NCI-H446 treated with DMSO at 0.1 percent for 48 hours (cell line): ENCODE data around the gene VPS8.

Experiments
- DNase-seq: peaks from one replicate; lab custom pipeline; 2025; lab: John Stamatoyannopoulos, UW

VPS8 gene

DNA sequence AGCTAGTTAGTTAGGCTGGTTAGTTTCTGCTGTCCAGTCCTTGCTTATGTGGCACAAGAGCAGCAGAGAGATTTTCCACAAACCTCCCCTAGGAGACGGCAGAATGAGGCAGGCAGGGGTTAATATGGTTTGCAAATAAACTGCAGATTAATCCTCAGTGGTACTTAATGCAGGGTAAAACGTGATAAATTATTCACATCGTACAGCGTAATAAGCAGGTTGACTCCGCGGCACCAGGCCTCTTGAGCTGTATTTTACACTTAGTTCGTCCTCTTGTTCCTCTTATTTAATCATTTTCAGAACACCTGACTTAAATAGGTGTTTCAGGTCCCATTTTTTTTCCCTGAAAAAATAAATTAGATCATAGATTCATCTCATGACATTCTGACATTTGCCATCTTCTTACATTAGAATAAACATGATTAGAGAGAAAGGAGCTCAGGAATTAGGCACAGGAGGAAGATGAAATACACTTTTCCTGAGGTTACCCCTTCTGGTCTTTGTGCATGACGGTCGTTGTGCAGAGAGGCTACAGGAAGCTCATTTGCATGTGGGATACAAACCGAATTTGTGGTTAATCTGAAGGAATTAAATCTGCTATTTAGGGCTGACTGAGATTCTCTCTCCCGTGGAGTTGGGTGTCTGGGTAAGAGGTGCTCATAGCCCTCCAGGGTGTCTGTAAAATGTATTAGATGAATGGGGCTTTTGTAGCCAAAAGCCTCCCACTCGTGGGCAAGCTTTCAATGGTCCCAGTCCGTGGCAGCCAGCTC is 27.1 kb upstream of the VPS8 start:
- no peak for DNase-seq

DNA sequence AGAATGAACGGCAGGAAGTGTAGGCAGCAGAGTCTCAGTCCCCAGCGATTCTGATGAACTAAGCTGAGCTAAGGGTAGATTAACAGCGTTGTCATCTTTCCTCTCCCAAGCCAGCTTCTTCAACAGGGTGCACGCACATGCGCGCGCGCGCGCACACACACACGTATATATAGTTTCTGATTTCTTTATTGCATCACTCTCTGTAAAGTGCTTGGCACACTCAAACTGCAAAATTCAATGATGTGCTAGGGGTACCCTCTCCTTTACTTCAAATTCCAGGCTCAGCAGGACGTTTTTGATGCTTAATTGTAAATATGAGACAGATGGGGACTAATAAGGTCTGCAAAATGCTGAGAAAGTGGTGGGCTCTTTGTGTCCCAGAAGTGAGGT is 26.1 kb upstream of the VPS8 start:
- DNase-seq, result no peak

DNA sequence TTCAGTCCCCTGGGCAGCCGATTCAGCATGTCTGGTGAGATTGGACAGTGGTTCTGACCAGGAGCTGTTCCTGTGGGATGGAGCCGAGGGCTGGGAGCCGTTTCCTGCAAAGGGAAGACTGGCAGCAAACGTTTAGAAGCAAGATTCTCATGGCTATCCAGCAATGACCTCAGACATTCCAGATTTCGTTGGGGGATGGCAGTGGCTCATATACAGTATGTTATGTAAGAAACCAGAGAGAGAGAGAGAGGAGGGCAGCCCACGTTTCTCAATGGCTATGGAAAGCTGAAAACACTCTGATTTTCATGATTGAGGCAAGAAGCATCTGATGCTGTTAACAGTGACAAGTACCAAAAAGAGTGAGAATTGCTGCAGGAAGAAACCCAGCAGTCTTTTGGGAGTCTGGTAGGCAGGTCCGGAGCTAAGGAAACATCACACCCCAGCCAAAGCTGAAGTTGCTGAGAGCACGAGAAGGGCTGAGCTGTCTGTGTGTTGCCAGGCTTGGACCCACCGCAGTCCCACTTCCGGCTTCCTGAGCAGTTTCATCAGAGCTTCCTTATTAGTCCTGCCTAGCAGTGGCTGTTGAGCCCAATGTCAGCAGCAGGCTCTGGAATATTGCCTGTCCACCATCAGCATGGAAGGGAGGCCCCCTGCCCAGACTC is 25.6 kb upstream of the VPS8 start:
- no peak for DNase-seq

- no peak for DNase-seq
Measured at GRCh38 chr3:184788751-184789150, 23.2 kb upstream of the VPS8 start.

GRCh38 chr3:184789314-184789998 is 22.5 kb upstream of the VPS8 start:
- no peak for DNase-seq

DNA sequence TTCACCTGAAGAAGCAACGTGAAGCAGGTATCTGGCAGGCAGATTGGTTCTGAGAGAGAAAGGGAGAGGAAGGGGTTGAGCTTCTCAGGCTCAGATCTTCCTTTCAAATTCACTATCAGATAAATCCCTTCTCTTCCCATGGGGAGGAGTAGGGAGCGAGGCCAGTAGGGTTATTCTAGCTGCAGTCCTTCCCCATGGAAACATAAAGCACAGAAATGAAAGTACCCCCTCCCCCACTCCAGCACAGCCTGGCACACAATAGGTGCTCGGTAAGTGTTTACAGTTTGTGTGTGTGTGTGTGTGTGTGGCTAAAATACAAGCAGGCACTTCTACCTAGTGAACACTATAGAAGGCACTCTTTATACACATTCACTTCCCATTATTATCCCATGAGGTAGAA is 20.8 kb upstream of the VPS8 start:
- DNase-seq, result no peak

DNA sequence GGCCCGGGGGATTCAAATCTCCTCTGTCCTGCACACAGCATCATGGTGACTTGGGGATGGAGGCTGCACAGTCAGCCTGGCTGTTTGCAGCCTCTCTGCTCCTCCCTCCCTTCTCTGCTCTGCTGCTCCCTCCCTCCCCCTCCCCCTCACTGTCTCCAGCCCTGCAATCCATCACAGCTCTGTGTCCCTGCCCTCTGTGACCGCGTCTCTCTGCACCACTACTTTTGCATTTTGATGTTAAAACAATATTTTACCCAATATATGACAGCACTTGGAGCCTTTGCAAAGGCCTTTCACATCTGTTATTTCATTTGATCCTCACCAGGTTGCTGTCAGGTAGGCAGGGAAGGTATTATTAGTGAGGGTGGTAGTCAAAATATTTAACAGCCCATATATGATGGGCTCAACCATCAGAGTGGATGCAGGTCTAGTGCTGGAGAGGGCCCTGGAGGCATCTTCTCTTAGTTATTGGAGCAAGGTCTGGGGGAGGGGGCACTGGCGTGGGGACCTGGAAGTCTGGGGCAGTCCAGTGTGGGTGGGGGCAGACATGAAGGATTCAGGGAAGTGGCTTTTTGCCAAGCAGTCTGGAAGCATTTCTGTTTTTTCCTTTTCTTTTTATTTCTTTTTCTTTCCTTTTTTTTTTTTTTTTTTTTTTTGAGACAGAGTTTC is 16.3 kb upstream of the VPS8 start:
- DNase-seq, result no peak

- no peak for DNase-seq
Measured at GRCh38 chr3:184796551-184796950, 15.4 kb upstream of the VPS8 start.

GRCh38 chr3:184796954-184797353 is 15.0 kb upstream of the VPS8 start:
- no peak for DNase-seq

DNA sequence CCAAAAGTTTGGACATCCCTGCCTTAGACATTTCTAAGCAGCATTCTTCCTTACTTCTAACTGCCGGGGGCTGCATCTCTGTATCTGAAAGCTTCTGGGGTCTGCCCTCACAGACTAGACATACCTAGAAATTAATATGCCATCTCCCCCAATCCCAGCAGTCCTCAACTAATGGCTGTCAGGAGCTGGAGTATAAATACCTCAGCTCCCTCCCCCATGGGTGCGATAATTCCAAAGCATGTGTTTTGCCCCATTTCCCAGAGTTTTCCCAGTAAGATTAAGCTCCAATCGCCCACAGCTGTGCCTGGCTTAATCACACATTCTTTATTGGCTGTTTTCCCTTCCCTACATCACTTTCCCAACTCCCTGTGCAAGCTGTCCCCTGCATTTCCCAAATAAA is 13.8 kb upstream of the VPS8 start:
- no peak for DNase-seq

- DNase-seq, result no peak
Measured at GRCh38 chr3:184800349-184800930, 11.5 kb upstream of the VPS8 start.

DNA sequence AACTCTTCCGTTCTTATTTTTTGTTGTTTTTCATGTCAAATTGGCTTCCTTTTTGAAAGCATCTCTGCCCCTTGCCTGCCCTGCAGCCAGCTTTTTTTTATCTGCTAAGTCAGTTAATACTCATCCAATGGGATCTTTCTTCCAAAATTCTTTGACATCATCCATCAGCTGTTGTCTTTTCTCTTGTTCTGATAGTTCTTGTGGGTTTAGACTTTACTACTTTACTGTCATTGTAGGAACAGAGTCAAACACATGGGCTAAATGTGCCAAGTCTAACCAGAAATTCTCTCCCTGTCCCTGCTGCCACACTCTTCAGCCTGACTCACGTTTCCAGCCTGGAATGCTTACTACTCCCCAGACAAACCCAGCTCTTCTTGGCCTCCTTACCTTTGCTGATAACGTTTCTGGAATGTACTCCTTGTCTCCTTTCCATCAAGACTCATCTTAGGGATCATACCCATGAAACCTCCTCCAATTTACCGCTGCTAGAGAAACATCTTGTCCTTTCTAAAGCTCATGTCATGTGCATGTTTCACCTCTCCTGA is 10.7 kb upstream of the VPS8 start:
- no peak for DNase-seq

- DNase-seq, result no peak
Measured at GRCh38 chr3:184802150-184802549, 9.8 kb upstream of the VPS8 start.

- no peak for DNase-seq
Measured at GRCh38 chr3:184804801-184805200, 7.2 kb upstream of the VPS8 start.

- no peak for DNase-seq
Measured at GRCh38 chr3:184805351-184806038, 6.5 kb upstream of the VPS8 start.

DNA sequence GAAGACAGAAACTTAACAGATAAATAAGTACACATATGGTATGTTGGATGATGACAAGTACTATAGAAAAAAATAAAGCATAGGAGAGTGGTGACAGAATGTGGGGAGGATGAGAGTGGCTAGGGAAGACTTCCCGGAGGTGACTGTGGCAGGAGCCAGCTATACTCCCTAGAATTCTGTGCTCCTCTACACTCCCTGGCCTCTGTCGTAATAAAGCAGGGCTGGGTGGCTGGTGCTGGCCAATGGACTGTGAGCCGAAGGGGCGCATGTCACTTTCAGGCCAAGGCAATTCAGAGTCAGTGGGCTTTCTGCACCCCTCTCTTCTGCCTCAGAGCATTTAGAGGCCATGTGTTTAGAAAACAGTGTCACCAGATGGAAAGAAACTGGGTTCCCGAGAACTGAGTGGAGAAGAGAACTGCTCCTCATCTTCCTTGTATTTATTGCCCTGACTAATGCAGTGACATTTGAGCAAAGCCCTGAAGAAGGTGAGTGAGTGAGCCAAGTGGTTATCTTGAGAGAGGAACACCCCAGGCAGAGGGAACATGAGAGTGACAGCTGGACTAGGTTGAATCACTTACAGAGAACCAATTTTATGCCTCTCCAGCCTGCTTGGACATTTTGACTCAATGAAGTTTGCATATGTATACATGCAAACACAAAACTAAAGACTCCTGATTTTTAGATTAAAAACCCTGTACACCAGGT is 5.2 kb upstream of the VPS8 start:
- no peak for DNase-seq

DNA sequence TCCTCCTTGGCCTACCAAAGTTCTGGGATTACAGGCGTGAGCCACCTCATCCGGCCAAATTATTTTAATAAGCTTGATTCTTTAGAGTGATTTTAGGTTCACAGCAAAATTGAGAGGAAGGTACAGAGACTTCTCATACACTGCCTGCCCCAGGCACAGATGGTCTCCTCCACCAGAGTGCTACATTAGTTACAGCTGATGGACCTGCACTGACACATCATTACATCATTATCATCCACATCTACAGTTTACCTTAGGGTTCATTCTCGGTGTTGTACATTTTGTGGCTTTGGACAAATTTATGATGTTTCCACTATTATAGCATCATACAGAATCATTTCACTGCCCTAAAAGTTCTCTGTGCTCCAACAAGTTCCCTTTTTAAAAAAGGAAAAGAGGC is 4.4 kb upstream of the VPS8 start:
- DNase-seq, result no peak

GRCh38 chr3:184808021-184808420 is 3.9 kb upstream of the VPS8 start:
- no peak for DNase-seq

DNA sequence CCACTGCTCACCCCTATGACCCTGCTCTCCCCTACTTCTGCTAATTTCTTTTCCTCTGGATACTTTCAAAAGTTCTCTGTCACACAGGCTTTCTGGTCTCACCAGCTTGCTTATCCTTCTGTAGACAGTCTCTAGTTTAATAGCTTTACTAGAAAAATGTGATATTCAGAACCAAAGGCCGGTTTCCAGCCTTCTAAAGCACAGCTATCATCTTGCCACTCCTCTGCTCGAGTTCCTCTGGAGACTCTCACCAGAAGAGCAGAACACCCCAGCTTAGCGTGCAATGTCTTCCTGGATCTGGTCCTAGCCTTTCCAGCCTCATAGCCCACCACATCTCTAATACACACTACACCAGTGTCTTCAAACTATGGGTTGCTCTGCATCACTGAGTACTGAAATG is 1.8 kb upstream of the VPS8 start:
- no peak for DNase-seq

GRCh38 chr3:184811034-184811433 is 932 bp upstream of the VPS8 start:
- no peak for DNase-seq

DNA sequence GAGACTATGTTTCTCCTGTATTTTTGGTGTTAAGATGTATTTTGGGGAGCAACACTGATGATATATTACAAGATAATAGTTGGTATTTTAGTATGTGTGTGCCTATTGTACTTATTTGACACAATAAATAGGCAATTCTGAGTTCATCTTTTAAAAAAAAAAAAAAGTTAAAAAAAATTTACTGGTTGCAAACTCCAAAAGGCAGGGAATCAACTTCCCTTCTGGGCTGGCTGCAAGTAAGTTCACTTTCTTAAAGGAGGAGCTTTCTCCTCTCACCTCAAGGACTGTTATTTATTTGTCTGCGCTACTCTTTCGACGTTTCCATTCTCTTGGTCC is 335 bp upstream of the VPS8 start:
- no peak for DNase-seq
